Loucy (cell line): ENCODE measurements around the gene PTRHD1.

Experiments
- EZH2phosphoT487 ChIP-seq: fragments of 200-600 bp; IDR thresholded peaks from 2 replicates; pipeline ENCODE4 v1.6.1; 2018; ENCODE audit warnings: antibody characterized with exemption, mild to moderate bottlenecking, moderate library complexity, borderline replicate concordance
- TF ChIP-seq, protein P1 (sequence below): fragments of 200-600 bp; sonication (generic); conservative IDR thresholded peaks from 2 replicates; pipeline ENCODE4 v1.5.1; 2014; ENCODE audit warnings: mild to moderate bottlenecking, antibody characterized with exemption, low read length

DNA sequence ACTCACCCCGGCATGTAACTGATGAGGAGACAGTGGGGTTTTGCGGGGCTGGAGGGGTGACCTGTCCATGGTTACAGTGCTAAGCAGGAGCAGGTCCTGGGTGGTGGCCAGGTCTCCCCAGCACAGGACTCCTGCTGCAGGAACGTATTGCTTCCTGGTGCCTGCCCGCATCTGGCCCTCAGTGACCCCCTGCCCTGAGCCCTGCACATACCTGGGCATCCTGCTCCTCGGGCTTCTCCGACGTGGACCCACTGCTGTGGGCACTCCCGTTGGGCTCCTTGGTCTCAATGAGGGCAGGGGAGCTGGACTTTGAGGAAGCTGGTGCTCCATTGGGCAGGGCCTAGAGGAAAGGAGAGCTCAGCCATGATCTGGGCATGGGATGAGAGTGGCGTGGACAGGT lies 43.5 kb upstream of the PTRHD1 start:
- TF ChIP-seq, protein P1, sequence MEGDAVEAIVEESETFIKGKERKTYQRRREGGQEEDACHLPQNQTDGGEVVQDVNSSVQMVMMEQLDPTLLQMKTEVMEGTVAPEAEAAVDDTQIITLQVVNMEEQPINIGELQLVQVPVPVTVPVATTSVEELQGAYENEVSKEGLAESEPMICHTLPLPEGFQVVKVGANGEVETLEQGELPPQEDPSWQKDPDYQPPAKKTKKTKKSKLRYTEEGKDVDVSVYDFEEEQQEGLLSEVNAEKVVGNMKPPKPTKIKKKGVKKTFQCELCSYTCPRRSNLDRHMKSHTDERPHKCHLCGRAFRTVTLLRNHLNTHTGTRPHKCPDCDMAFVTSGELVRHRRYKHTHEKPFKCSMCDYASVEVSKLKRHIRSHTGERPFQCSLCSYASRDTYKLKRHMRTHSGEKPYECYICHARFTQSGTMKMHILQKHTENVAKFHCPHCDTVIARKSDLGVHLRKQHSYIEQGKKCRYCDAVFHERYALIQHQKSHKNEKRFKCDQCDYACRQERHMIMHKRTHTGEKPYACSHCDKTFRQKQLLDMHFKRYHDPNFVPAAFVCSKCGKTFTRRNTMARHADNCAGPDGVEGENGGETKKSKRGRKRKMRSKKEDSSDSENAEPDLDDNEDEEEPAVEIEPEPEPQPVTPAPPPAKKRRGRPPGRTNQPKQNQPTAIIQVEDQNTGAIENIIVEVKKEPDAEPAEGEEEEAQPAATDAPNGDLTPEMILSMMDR: no peak
- TF ChIP-seq EZH2phosphoT487: no peak
